Activated T-cell treated with anti-CD3 and anti-CD28 coated beads, Interleukin-2, amount 50 U/mL, for 72 hours (primary cell): ENCODE measurements around the gene PSMG2. TPM values are rescaled to one million over a fixed set of nuclear protein-coding genes. Genes with fewer than 3 reads are reported as not detected.
"Not testable (repeated sequence)": the region's sequence is repeated elsewhere in the genome, so short reads cannot be mapped to it uniquely, and the experiment has no call there.

Experiments
- ATAC-seq, 2 donors: fragments of 150-1000 bp; cut with Tn5 transposase; replicated peaks in 1 of 2; 2 replicates each; pipeline ENCODE4 v1.10.0; 2021; ENCODE audit warnings: moderate library complexity in 2 of 2, mild to moderate bottlenecking in 1 of 2
- DNase-seq, 2 donors: peaks; one replicate each; pipeline ENCODE4 v3.0.0; 2021 to 2022; ENCODE audit warnings: mixed read lengths in 1 of 2
- H3K27ac Mint-ChIP-seq: one replicate; pipeline ENCODE4 v1.8.0; 2022; ENCODE audit warnings: mild to moderate bottlenecking, moderate library complexity, mixed read lengths
- H3K27me3 Mint-ChIP-seq: one replicate; pipeline ENCODE4 v1.8.0; 2022; ENCODE audit warnings: low read depth, mixed read lengths
- H3K36me3 Mint-ChIP-seq, 2 donors: one replicate each; pipeline ENCODE4 v1.8.0; 2022; ENCODE audit warnings: mixed read lengths in 2 of 2, mild to moderate bottlenecking in 1 of 2; ENCODE audit not compliant: insufficient read depth in 2 of 2
- H3K4me1 Mint-ChIP-seq: one replicate; pipeline ENCODE4 v1.8.0; 2022; ENCODE audit warnings: low read depth, mixed read lengths
- H3K4me3 Mint-ChIP-seq, 2 donors: one replicate each; pipeline ENCODE4 v1.8.0; 2022; ENCODE audit warnings: mild to moderate bottlenecking in 2 of 2, mixed read lengths in 2 of 2, moderate library complexity in 2 of 2
- H3K9me3 Mint-ChIP-seq, 2 donors: one replicate each; pipeline ENCODE4 v1.8.0; 2022; ENCODE audit warnings: mixed read lengths in 2 of 2
- total RNA-seq, 2 donors: library from RNA; stranded (reverse); gene quantifications; one replicate each; pipeline ENCODE4 v1.2.3, GENCODE V29; 2022

PSMG2 gene
- total RNA-seq, 2 donors from 2014 or later: 142 to 158 TPM

GRCh38 chr18:12756619-12757239, 53.9 kb downstream of the PSMG2 start:
- H3K27ac Mint-ChIP-seq, H3K27me3 Mint-ChIP-seq, H3K4me3 Mint-ChIP-seq, H3K4me1 Mint-ChIP-seq, DNase-seq, H3K9me3 Mint-ChIP-seq, ATAC-seq, H3K36me3 Mint-ChIP-seq: not testable (repeated sequence)

GRCh38 chr18:12758566-12758965, 55.7 kb downstream of the PSMG2 start:
- H3K4me3 Mint-ChIP-seq, H3K9me3 Mint-ChIP-seq, DNase-seq, H3K4me1 Mint-ChIP-seq, H3K36me3 Mint-ChIP-seq, ATAC-seq, H3K27me3 Mint-ChIP-seq, H3K27ac Mint-ChIP-seq: not testable (repeated sequence)

- DNase-seq (no peak), ATAC-seq (no peak)
- Mint-ChIP-seq H3K36me3 (no peaks in the 10 kb centered on the region), H3K4me3 (no peak overlapping the region), H3K27me3 (no peaks in the 10 kb centered on the region), H3K4me1 (no peaks in the 10 kb centered on the region), H3K27ac (no peak overlapping the region), H3K9me3 (no peaks in the 10 kb centered on the region)
Observed at GRCh38 chr18:12765126-12765525, 62.3 kb downstream of the PSMG2 start.

GRCh38 chr18:12765586-12765985, 62.7 kb downstream of the PSMG2 start:
- H3K36me3 Mint-ChIP-seq: no peaks in the 10 kb centered on the region
- H3K4me3 Mint-ChIP-seq: no peak overlapping the region
- no peaks in the 10 kb centered on the region for H3K4me1 Mint-ChIP-seq
- H3K27me3 Mint-ChIP-seq: no peaks in the 10 kb centered on the region
- ATAC-seq (no peak), DNase-seq (no peak)
- no peaks in the 10 kb centered on the region for H3K9me3 Mint-ChIP-seq
- no peak overlapping the region for H3K27ac Mint-ChIP-seq

GRCh38 chr18:12766986-12767433, 64.2 kb downstream of the PSMG2 start:
- H3K4me1 Mint-ChIP-seq: no peaks in the 10 kb centered on the region
- no peaks in the 10 kb centered on the region for H3K27me3 Mint-ChIP-seq
- no peak overlapping the region for H3K4me3 Mint-ChIP-seq
- no peak overlapping the region for H3K27ac Mint-ChIP-seq
- no peaks in the 10 kb centered on the region for H3K36me3 Mint-ChIP-seq
- H3K9me3 Mint-ChIP-seq: no peaks in the 10 kb centered on the region
- DNase-seq (no peak), ATAC-seq (no peak)

GRCh38 chr18:12767580-12768155, 64.8 kb downstream of the PSMG2 start:
- DNase-seq: no peak
- no peak overlapping the region for H3K27ac Mint-ChIP-seq
- H3K4me1 Mint-ChIP-seq: no peaks in the 10 kb centered on the region
- no peaks in the 10 kb centered on the region for H3K36me3 Mint-ChIP-seq
- no peak for ATAC-seq
- no peaks in the 10 kb centered on the region for H3K9me3 Mint-ChIP-seq
- no peak overlapping the region for H3K4me3 Mint-ChIP-seq
- H3K27me3 Mint-ChIP-seq: no peaks in the 10 kb centered on the region

GRCh38 chr18:12768625-12769024, 65.8 kb downstream of the PSMG2 start:
- Mint-ChIP-seq H3K9me3 (no peaks in the 10 kb centered on the region), H3K36me3 (no peaks in the 10 kb centered on the region), H3K27ac (no peak overlapping the region), H3K4me3 (no peak overlapping the region), H3K4me1 (no peaks in the 10 kb centered on the region), H3K27me3 (no peaks in the 10 kb centered on the region)
- no peak for DNase-seq
- peak in 1 of 2 donors; percentile 23 for ATAC-seq

- no peak overlapping the region for H3K4me3 Mint-ChIP-seq
- H3K27me3 Mint-ChIP-seq: no peaks in the 10 kb centered on the region
- no peaks in the 10 kb centered on the region for H3K9me3 Mint-ChIP-seq
- DNase-seq: no peak
- no peak for ATAC-seq
- H3K27ac Mint-ChIP-seq: no peak overlapping the region
- H3K36me3 Mint-ChIP-seq: no peaks in the 10 kb centered on the region
- no peaks in the 10 kb centered on the region for H3K4me1 Mint-ChIP-seq
Observed at GRCh38 chr18:12769136-12769535, 66.3 kb downstream of the PSMG2 start.

GRCh38 chr18:12769644-12770440, 67.0 kb downstream of the PSMG2 start:
- Mint-ChIP-seq H3K27ac (no peak overlapping the region), H3K4me3 (no peak overlapping the region), H3K4me1 (no peaks in the 10 kb centered on the region), H3K27me3 (no peaks in the 10 kb centered on the region), H3K36me3 (no peaks in the 10 kb centered on the region), H3K9me3 (no peaks in the 10 kb centered on the region)
- ATAC-seq (no peak), DNase-seq (no peak)

- H3K27ac Mint-ChIP-seq: no peak overlapping the region
- H3K4me3 Mint-ChIP-seq: no peak overlapping the region
- H3K9me3 Mint-ChIP-seq: no peaks in the 10 kb centered on the region
- H3K27me3 Mint-ChIP-seq: no peaks in the 10 kb centered on the region
- H3K4me1 Mint-ChIP-seq: peaks cover 3% of the 10 kb centered on the region
- DNase-seq (no peak), ATAC-seq (no peak)
- no peaks in the 10 kb centered on the region for H3K36me3 Mint-ChIP-seq
Observed at GRCh38 chr18:12770469-12771219, 67.8 kb downstream of the PSMG2 start.

GRCh38 chr18:12772111-12772510, 69.3 kb downstream of the PSMG2 start:
- Mint-ChIP-seq H3K4me3 (no peak overlapping the region), H3K9me3 (peaks cover 0 to 4% of the 10 kb centered on the region in 2 donors), H3K36me3 (peaks cover 4% of the 10 kb centered on the region in 2 donors), H3K27ac (no peak overlapping the region), H3K27me3 (no peaks in the 10 kb centered on the region), H3K4me1 (peaks cover 8% of the 10 kb centered on the region)
- ATAC-seq: no peak
- DNase-seq: no peak

GRCh38 chr18:12773369-12773768, 70.5 kb downstream of the PSMG2 start:
- Mint-ChIP-seq H3K4me1 (peaks cover 8% of the 10 kb centered on the region), H3K36me3 (peaks cover 4% of the 10 kb centered on the region in 2 donors), H3K27me3 (no peaks in the 10 kb centered on the region), H3K9me3 (peaks cover 0 to 4% of the 10 kb centered on the region in 2 donors), H3K27ac (no peak overlapping the region), H3K4me3 (peak overlapping the region in 1 of 2 donors; percentile 48)
- ATAC-seq (no peak), DNase-seq (no peak)

- H3K27ac Mint-ChIP-seq: no peak overlapping the region
- peak in 1 of 2 donors; percentile 43 for ATAC-seq
- H3K27me3 Mint-ChIP-seq: no peaks in the 10 kb centered on the region
- peaks cover 8% of the 10 kb centered on the region for H3K4me1 Mint-ChIP-seq
- DNase-seq: no peak
- peak overlapping the region; percentile 39 to 90 for H3K4me3 Mint-ChIP-seq
- H3K9me3 Mint-ChIP-seq: peaks cover 0 to 4% of the 10 kb centered on the region in 2 donors
- peaks cover 4% of the 10 kb centered on the region in 2 donors for H3K36me3 Mint-ChIP-seq
Observed at GRCh38 chr18:12774982-12775381, 72.1 kb downstream of the PSMG2 start.
